ENCODE results near the gene SMPX. TPM values are rescaled to one million over a fixed set of nuclear protein-coding genes. Genes with fewer than 3 reads are reported as not detected.

The SMPX gene
- total and polyA plus RNA-seq, 2 of the 4 experiments (the other 2 are of a cell fraction), result not detected

DNA sequence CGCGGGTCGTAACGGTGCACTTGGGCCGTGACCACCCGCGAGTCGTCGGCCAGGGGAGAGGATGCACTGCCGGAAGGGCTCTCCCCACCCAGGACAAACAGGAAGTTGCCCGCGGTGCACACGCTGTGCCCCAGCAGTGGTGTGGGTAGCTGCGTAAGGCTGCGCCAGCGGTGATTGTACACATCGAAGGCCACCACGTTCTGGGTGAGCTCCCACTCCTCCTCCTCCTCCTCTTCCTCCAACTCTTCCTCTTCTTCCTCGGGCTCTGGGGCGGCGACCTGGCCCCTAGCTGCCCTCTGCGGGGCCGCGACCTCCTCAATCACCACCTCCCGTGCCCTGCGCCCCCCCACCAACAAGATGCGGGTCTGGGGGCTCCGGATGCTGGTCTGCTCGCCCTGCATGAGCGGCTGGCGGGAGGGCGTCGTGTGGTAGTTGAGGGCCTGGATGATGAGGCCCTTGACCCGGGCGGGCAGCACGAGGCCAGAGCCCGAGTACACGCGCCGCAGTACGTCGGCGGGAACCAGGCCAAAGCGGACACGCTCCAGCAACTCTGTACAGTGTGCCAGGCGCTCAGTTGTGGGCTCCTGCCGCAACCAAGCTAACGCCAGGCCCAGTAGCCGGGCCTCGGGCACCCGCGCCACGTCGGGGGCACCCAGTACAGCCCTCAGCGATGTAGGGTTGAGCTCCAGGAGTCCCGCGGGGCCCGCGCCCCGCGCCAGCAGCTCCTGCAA is 101.2 kb downstream of the SMPX start:
- H3K9me1 ChIP-seq (ENCODE audit: insufficient read depth, low read length), result no peaks in the 10 kb centered on the region
- dilution Hi-C loops (cut with HindIII; ENCODE audit: low sequenced_read_pairs, unreplicated experiment) (no loop called here), intact Hi-C loops (cut with micrococcal nuclease) (no loop called here), in situ Hi-C loops (cut with MboI; ENCODE audit: low sequenced_read_pairs) (no loop called here)
- CTCF ChIA-PET, result no interaction called here
- H3K4me1 ChIP-seq (ENCODE audit: control insufficient read depth, insufficient read depth, low read length), result no peaks in the 10 kb centered on the region
- DNase-seq, result no peak
- H2AK9ac ChIP-seq (replicated peaks; ENCODE audit: low read depth, low read length, poor library complexity), result no peak overlapping the region
- H2BK120ac ChIP-seq (ENCODE audit: low read depth, low read length), result no peak overlapping the region
- H3K56ac ChIP-seq (ENCODE audit: extremely low read depth, insufficient read depth, low read length), result no peak overlapping the region
- peaks cover 11% of the 10 kb centered on the region; the same call in 1 of the 2 replicates for H3K9me3 ChIP-seq (ENCODE audit: control insufficient read depth, insufficient read depth, low read length)
- H2AK5ac ChIP-seq (ENCODE audit: low read depth, low read length), result no peak overlapping the region
- no peaks in the 10 kb centered on the region for H3K79me1 ChIP-seq (ENCODE audit: low read depth in 1 of 2, low read length in 2 of 2)
- H2BK5ac ChIP-seq (ENCODE audit: low read depth, low read length, poor library complexity, severe bottlenecking), result no peak overlapping the region
- no peaks in the 10 kb centered on the region for H3K36me3 ChIP-seq (ENCODE audit: control insufficient read depth, insufficient read depth, low read length)
- no peak overlapping the region for H2BK15ac ChIP-seq (ENCODE audit: low read depth, low read length)
- H4K91ac ChIP-seq (ENCODE audit: insufficient read depth, low read depth, low read length), result no peak overlapping the region
- TF ChIP-seq CEBPB (IDR thresholded peaks at IDR 0.05; ENCODE audit: low read depth, low read length) (no peak), POLR2A (IDR thresholded peaks at IDR 0.05; ENCODE audit: low read depth, low read length) (no peak), BHLHE40 (IDR thresholded peaks at IDR 0.05; ENCODE audit: low read depth, low read length) (no peak), MAFK (IDR thresholded peaks at IDR 0.05; ENCODE audit: low read depth, low read length) (no peak), MAZ (IDR thresholded peaks at IDR 0.05; ENCODE audit: borderline replicate concordance, low read depth, low read length) (no peak), RAD21 (IDR thresholded peaks at IDR 0.05; ENCODE audit: low read length) (no peak), RCOR1 (IDR thresholded peaks at IDR 0.05; ENCODE audit: insufficient replicate concordance, low read length) (no peak), SMC3 (IDR thresholded peaks at IDR 0.05; ENCODE audit: low read depth, low read length) (no peak), MXI1 (IDR thresholded peaks at IDR 0.05; ENCODE audit: borderline replicate concordance, low read depth, low read length) (no peak), NFE2L2 (IDR thresholded peaks at IDR 0.05; ENCODE audit: low read depth, low read length) (no peak), CHD1 (IDR thresholded peaks at IDR 0.05; ENCODE audit: low read depth, low read length) (no peak), RFX5 (IDR thresholded peaks at IDR 0.05; ENCODE audit: low read depth, low read length) (no peak), FOS (IDR thresholded peaks at IDR 0.05; ENCODE audit: low read depth, low read length) (no peak)
- TF ChIP-seq, protein P1, sequence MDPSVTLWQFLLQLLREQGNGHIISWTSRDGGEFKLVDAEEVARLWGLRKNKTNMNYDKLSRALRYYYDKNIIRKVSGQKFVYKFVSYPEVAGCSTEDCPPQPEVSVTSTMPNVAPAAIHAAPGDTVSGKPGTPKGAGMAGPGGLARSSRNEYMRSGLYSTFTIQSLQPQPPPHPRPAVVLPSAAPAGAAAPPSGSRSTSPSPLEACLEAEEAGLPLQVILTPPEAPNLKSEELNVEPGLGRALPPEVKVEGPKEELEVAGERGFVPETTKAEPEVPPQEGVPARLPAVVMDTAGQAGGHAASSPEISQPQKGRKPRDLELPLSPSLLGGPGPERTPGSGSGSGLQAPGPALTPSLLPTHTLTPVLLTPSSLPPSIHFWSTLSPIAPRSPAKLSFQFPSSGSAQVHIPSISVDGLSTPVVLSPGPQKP (IDR thresholded peaks at IDR 0.05; ENCODE audit: borderline replicate concordance, low read depth, low read length), result no peak
- TF ChIP-seq, protein P2, sequence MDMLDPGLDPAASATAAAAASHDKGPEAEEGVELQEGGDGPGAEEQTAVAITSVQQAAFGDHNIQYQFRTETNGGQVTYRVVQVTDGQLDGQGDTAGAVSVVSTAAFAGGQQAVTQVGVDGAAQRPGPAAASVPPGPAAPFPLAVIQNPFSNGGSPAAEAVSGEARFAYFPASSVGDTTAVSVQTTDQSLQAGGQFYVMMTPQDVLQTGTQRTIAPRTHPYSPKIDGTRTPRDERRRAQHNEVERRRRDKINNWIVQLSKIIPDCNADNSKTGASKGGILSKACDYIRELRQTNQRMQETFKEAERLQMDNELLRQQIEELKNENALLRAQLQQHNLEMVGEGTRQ (IDR thresholded peaks at IDR 0.05; ENCODE audit: low read depth, low read length), result no peak
- TF ChIP-seq, protein P3, sequence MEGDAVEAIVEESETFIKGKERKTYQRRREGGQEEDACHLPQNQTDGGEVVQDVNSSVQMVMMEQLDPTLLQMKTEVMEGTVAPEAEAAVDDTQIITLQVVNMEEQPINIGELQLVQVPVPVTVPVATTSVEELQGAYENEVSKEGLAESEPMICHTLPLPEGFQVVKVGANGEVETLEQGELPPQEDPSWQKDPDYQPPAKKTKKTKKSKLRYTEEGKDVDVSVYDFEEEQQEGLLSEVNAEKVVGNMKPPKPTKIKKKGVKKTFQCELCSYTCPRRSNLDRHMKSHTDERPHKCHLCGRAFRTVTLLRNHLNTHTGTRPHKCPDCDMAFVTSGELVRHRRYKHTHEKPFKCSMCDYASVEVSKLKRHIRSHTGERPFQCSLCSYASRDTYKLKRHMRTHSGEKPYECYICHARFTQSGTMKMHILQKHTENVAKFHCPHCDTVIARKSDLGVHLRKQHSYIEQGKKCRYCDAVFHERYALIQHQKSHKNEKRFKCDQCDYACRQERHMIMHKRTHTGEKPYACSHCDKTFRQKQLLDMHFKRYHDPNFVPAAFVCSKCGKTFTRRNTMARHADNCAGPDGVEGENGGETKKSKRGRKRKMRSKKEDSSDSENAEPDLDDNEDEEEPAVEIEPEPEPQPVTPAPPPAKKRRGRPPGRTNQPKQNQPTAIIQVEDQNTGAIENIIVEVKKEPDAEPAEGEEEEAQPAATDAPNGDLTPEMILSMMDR (conservative IDR thresholded peaks at IDR 0.05; ENCODE audit: low read depth, low read length), result no peak
- no peak overlapping the region for H3K14ac ChIP-seq (replicated peaks; ENCODE audit: low read depth, low read length)
- no peak overlapping the region for H3K4ac ChIP-seq (ENCODE audit: low read depth, low read length)
- H3K4me3 ChIP-seq (ENCODE audit: insufficient read depth, low read depth, low read length), result no peak overlapping the region
- POLR2A ChIA-PET (ENCODE audit: unreplicated experiment), result no interaction called here
- H3K23ac ChIP-seq (ENCODE audit: low read depth, low read length), result no peak overlapping the region
- no peak overlapping the region for H4K5ac ChIP-seq (ENCODE audit: low read depth, low read length)
- ATAC-seq (ENCODE audit: low read depth), result no peak
- H3K4me2 ChIP-seq (ENCODE audit: low read depth, low read length), result no peak overlapping the region
- H4K20me1 ChIP-seq (ENCODE audit: insufficient read depth, low read length), result no peaks in the 10 kb centered on the region
- H2BK20ac ChIP-seq (ENCODE audit: low read depth, low read length), result no peak overlapping the region
- no peak overlapping the region for H4K8ac ChIP-seq (ENCODE audit: low read depth in 2 of 2, low read length in 2 of 2)
- H3K9ac ChIP-seq (ENCODE audit: low read depth, low read length), result no peak overlapping the region
- no peak overlapping the region for H2AFZ ChIP-seq (replicated peaks; ENCODE audit: low read length, poor library complexity)
- no peak overlapping the region for H3K27ac ChIP-seq (ENCODE audit: insufficient read depth, low read length)
- H3K18ac ChIP-seq (ENCODE audit: low read depth, low read length), result no peak overlapping the region
- BruUV-seq (replicated peaks), result no TSS peak
- no peaks in the 10 kb centered on the region for H3K27me3 ChIP-seq (ENCODE audit: control insufficient read depth, insufficient read depth, low read length)
- WGBS, 2 experiments (ENCODE audit: extremely low coverage in 2 of 2, insufficient read length in 1 of 2), result 88% methylated on average over 22 of the region's 61 CpGs; no CpG with 5 or more reads in 1 of the 2 experiments
